Ishikawa (cell line): ENCODE results near the gene AIG1.

Experiments used
- CEBPB ChIP-seq: IDR thresholded peaks from 2 replicates; pipeline ENCODE4 v1.6.1; 2012
- CREB1 ChIP-seq: IDR thresholded peaks from 2 replicates; pipeline ENCODE4 v1.6.1; 2012; ENCODE audit warnings: low read depth
- EGR1 ChIP-seq: IDR thresholded peaks from 2 replicates; pipeline ENCODE4 v1.6.1; 2012
- EP300 ChIP-seq: IDR thresholded peaks from 2 replicates; pipeline ENCODE4 v1.6.1; 2012; ENCODE audit warnings: borderline replicate concordance
- FOXM1 ChIP-seq: IDR thresholded peaks from 2 replicates; pipeline ENCODE4 v1.6.1; 2012; ENCODE audit warnings: low read depth, borderline replicate concordance
- NFIC ChIP-seq: IDR thresholded peaks from 2 replicates; pipeline ENCODE4 v1.6.1; 2012
- RAD21 ChIP-seq: IDR thresholded peaks from 2 replicates; pipeline ENCODE4 v1.6.1; 2012; ENCODE audit warnings: low read depth
- TAF1 ChIP-seq: IDR thresholded peaks from 2 replicates; pipeline ENCODE4 v1.6.1; 2012; ENCODE audit warnings: low read depth, mild to moderate bottlenecking
- TCF12 ChIP-seq: IDR thresholded peaks from 2 replicates; pipeline ENCODE4 v1.6.1; 2012; ENCODE audit warnings: low read depth
- TEAD4 ChIP-seq: IDR thresholded peaks from 2 replicates; pipeline ENCODE4 v1.6.1; 2012
- YY1 ChIP-seq: IDR thresholded peaks from 2 replicates; pipeline ENCODE4 v1.6.1; 2012; ENCODE audit warnings: low read depth
- ZBTB7A ChIP-seq: IDR thresholded peaks from 2 replicates; pipeline ENCODE4 v1.6.1; 2012; ENCODE audit warnings: low read depth
- TF ChIP-seq, protein P1 (sequence below): IDR thresholded peaks from 2 replicates; pipeline ENCODE4 v1.6.1; 2012; ENCODE audit warnings: low read depth, mild to moderate bottlenecking
- TF ChIP-seq, protein P2 (sequence below): IDR thresholded peaks from 2 replicates; pipeline ENCODE4 v1.6.1; 2012
- TF ChIP-seq, protein P3 (sequence below): IDR thresholded peaks from 2 replicates; pipeline ENCODE4 v1.6.1; 2012

Gene AIG1

DNA sequence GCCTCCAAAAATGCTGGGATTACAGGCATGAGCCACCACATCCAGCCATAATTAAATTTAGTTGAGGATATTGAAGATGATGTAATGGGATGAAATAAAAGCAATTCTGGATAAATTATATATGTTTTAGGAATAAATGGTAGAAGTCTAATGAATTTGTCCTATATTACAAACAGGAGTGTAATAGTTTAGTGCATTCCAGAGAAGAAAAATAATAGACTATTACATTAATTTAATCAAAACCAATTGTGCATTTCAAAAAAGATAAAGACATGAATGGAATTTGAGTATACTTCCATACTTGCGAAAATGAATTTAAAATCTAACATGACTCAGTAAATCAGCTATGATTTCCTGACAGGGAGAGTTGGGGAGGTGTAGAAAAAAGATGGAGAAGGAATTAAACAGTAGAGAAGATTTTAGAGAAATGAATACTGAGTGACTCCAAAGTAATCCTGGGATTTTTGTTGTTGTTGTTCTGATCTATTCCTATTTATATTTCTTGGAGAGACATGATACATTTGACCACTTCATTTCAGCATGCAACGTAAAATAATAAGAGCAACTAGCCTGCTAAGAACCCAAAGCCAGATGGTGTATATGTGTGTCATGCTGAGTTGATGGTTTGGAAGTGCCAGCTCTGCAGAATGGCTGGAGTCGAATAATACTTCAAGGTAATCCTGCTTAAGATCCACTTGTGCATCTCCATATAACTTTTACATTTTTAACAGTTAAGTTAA lies 67.4 kb downstream of the AIG1 start:
- no peak for TF ChIP-seq TEAD4
- no peak for TF ChIP-seq EP300
- no peak for TF ChIP-seq RAD21
- no peak for TF ChIP-seq YY1
- TF ChIP-seq EGR1, result no peak
- TF ChIP-seq NFIC, result no peak
- TF ChIP-seq, protein P1, sequence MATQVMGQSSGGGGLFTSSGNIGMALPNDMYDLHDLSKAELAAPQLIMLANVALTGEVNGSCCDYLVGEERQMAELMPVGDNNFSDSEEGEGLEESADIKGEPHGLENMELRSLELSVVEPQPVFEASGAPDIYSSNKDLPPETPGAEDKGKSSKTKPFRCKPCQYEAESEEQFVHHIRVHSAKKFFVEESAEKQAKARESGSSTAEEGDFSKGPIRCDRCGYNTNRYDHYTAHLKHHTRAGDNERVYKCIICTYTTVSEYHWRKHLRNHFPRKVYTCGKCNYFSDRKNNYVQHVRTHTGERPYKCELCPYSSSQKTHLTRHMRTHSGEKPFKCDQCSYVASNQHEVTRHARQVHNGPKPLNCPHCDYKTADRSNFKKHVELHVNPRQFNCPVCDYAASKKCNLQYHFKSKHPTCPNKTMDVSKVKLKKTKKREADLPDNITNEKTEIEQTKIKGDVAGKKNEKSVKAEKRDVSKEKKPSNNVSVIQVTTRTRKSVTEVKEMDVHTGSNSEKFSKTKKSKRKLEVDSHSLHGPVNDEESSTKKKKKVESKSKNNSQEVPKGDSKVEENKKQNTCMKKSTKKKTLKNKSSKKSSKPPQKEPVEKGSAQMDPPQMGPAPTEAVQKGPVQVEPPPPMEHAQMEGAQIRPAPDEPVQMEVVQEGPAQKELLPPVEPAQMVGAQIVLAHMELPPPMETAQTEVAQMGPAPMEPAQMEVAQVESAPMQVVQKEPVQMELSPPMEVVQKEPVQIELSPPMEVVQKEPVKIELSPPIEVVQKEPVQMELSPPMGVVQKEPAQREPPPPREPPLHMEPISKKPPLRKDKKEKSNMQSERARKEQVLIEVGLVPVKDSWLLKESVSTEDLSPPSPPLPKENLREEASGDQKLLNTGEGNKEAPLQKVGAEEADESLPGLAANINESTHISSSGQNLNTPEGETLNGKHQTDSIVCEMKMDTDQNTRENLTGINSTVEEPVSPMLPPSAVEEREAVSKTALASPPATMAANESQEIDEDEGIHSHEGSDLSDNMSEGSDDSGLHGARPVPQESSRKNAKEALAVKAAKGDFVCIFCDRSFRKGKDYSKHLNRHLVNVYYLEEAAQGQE, result no peak
- no peak for TF ChIP-seq TAF1
- TF ChIP-seq, protein P2, sequence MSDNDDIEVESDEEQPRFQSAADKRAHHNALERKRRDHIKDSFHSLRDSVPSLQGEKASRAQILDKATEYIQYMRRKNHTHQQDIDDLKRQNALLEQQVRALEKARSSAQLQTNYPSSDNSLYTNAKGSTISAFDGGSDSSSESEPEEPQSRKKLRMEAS, result no peak
- TF ChIP-seq, protein P3, sequence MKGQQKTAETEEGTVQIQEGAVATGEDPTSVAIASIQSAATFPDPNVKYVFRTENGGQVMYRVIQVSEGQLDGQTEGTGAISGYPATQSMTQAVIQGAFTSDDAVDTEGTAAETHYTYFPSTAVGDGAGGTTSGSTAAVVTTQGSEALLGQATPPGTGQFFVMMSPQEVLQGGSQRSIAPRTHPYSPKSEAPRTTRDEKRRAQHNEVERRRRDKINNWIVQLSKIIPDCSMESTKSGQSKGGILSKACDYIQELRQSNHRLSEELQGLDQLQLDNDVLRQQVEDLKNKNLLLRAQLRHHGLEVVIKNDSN, result no peak
- no peak for TF ChIP-seq TCF12
- TF ChIP-seq CEBPB, result no peak
- TF ChIP-seq CREB1, result no peak
- no peak for TF ChIP-seq ZBTB7A
- no peak for TF ChIP-seq FOXM1

DNA sequence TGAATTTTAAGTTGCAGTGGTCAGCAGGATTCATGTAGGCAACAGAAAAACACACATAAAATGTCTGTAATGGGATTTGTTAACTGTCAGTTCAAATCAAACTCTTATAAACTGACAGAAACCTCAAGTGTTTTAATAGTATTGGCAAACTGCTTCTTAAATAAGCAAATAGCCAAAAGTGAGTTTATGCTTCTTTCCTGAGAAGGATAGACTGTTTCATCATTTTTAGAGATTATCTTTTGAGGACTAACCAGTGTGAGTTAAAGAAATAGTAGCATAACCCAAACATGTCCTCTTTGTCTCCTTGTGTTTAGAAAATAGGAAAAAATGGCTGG lies 68.0 kb downstream of the AIG1 start:
- no peak for TF ChIP-seq ZBTB7A
- TF ChIP-seq EP300, result no peak
- no peak for TF ChIP-seq TAF1
- TF ChIP-seq NFIC, result no peak
- no peak for TF ChIP-seq TCF12
- TF ChIP-seq EGR1, result no peak
- no peak for TF ChIP-seq YY1
- TF ChIP-seq FOXM1, result no peak
- TF ChIP-seq RAD21, result no peak
- TF ChIP-seq, protein P1, result no peak
- no peak for TF ChIP-seq CREB1
- TF ChIP-seq CEBPB, result no peak
- TF ChIP-seq, protein P3, result no peak
- TF ChIP-seq, protein P2, result no peak
- TF ChIP-seq TEAD4, result no peak

DNA sequence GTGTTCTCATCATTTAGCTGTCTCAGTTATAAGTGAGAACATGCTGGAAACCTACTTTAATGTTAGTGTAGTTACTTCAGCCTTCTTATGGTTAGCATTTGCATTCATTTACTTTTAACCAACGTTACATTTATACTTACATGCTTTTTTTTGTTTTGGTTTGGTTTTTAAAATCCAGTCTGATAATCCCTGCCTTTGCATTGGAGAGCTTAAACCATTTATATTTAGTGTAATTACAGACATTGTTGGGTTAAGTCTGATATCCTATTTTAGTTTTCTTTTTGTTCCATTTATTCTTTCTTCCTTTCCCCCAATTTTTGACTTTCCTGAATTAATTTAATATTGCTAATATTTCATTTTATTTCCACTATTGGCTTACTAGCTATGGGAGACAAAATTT lies 70.2 kb downstream of the AIG1 start:
- TF ChIP-seq TAF1 (no peak), EGR1 (no peak), TCF12 (no peak), ZBTB7A (no peak), EP300 (no peak), TEAD4 (no peak), YY1 (no peak), NFIC (no peak), RAD21 (no peak), CEBPB (no peak), FOXM1 (no peak), CREB1 (no peak)
- TF ChIP-seq, protein P2, result no peak
- TF ChIP-seq, protein P1, result no peak
- TF ChIP-seq, protein P3, result no peak
